NCI-H510A treated with DMSO at 0.1 percent for 48 hours (cell line): ENCODE measurements around the gene FUT6.
"Not testable (repeated sequence)": the region's sequence is repeated elsewhere in the genome, so short reads cannot be mapped to it uniquely, and the experiment has no call there.

Experiments
- DNase-seq: peaks from one replicate; lab custom pipeline; 2025; lab: John Stamatoyannopoulos, UW

Gene FUT6

GRCh38 chr19:5839065-5840017 lies at the start of gene FUT6:
Gene FUT6, minus strand, starts transcription at chr19:5839702. Its CDS starts 7,135 bp downstream, at chr19:5832567.
- no peak for DNase-seq

GRCh38 chr19:5884065-5884811 lies 44.7 kb upstream of the FUT6 start:
- not testable (repeated sequence) for DNase-seq

GRCh38 chr19:5883157-5883873 lies 43.8 kb upstream of the FUT6 start:
- not testable (repeated sequence) for DNase-seq

DNA sequence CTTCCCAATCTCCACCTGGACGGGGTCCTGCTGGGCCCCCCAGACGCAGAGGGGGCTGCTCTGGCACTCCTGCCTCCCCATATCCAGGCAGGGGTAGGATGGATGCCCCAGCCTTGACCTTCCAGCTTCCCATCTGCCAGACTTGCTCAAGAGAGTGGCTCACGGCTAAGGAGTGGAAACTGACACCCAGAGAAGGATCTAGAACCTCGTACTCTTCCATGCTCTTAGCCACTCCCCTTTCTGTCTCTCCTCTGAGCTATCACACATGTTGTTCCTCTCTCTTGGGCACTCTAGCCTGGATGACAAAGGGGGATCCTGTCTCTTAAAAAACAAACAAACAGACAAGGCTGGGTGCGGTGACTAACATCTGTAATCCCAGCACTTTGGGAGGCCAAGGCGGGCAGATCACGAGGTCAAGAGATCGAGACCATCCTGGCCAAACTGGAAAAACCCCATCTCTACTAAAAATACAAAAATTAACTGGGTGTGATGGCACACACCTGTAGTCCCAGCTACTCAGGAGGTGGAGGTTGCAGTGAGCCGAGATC lies 43.0 kb upstream of the FUT6 start:
- DNase-seq = peak; percentile 31

GRCh38 chr19:5881543-5882299 lies 42.2 kb upstream of the FUT6 start:
- DNase-seq = peak; percentile 50

- peak; percentile 67 for DNase-seq
Observed at GRCh38 chr19:5880604-5881078, 41.1 kb upstream of the FUT6 start.

GRCh38 chr19:5880196-5880595 lies 40.7 kb upstream of the FUT6 start:
- DNase-seq = no peak

- DNase-seq = no peak
Observed at GRCh38 chr19:5877882-5878281, 38.4 kb upstream of the FUT6 start.

- no peak for DNase-seq
Observed at GRCh38 chr19:5877427-5877826, 37.9 kb upstream of the FUT6 start.

DNA sequence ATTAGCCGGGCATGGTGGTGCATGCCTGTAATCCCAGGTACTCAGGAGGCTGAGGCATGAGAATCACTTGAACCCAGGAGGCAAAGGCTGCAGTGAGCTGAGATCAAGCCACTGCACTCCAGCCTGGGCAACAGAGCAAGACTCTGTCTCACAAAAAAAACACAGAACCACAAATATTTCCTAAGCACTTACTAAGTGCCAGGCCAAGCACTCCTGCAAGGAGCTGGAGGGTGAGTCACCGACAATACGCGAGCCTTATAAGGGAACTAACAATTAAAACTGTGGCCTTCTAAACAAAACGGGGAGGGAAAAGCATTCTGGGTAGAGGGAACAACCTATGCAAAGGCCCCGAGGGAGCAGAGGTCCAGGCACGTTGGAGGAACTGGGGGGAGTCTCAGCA lies 35.0 kb upstream of the FUT6 start:
- not testable (repeated sequence) for DNase-seq

GRCh38 chr19:5873617-5874199 lies 34.2 kb upstream of the FUT6 start:
- DNase-seq = no peak

GRCh38 chr19:5870986-5871394 lies 31.5 kb upstream of the FUT6 start:
- DNase-seq = no peak

DNA sequence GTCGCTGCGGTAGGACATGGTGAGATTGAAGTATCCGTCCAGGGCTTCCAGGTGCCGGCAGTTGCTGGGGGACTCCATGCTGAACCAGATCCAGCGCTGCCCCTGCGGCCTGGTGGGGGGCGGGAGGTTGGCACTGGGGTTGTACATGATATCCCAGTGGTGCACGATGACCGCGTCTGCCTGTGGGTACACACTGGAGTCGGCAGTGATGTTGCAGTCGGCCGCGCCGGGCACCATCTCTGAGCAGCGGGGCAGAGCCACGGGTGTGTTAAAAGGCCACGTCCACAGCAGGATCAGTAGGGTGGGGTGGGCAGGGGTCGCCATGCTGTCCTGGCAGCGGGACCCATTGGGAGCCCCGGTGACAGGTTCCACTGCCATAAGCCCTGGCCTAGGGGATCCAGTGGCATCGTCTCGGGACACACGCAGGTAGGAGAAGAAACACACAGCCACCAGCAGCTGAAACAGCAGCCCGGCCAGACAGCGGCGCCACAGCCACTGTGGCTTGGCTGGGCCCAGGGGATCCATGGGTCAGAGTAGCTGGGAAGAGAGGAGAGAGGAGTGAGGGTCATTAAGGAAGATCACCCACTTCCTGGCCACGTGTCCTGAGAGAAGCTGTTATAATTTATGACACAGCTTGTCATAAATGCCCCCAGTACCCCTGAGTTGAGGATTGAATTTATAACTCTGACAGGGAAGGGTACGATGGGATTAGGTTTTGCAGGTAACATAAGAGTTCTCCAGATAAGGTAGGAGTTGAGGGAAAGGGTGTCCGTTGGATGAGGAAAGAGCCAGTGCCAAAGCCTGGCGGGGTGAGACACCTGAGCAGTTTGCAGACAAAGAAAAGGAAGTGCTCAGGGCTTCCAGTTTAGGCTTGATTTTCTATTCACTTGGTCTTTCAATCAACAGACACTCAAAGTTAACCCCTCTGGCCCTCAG lies 28.0 kb upstream of the FUT6 start:
- no peak for DNase-seq

DNA sequence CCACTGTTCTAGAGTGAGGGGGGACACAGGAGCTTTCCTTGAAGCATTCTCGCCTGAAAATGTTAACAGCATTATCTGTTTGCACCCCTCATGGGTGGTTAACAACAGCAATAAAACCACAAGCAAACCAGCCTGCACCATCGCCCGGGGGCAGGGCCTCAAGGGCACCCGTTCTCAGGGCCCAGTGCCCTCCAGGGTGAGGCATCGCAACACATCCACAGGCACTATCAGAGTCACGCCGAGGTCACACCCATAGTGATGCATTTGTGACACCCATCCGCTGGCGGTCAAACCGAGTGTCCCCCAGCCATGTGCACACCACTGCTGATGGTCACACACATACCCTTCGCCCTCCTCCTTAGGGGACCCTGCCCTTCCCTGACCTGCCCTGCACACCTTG lies 26.3 kb upstream of the FUT6 start:
- no peak for DNase-seq

GRCh38 chr19:5864725-5865486 lies 25.4 kb upstream of the FUT6 start:
- no peak for DNase-seq

DNA sequence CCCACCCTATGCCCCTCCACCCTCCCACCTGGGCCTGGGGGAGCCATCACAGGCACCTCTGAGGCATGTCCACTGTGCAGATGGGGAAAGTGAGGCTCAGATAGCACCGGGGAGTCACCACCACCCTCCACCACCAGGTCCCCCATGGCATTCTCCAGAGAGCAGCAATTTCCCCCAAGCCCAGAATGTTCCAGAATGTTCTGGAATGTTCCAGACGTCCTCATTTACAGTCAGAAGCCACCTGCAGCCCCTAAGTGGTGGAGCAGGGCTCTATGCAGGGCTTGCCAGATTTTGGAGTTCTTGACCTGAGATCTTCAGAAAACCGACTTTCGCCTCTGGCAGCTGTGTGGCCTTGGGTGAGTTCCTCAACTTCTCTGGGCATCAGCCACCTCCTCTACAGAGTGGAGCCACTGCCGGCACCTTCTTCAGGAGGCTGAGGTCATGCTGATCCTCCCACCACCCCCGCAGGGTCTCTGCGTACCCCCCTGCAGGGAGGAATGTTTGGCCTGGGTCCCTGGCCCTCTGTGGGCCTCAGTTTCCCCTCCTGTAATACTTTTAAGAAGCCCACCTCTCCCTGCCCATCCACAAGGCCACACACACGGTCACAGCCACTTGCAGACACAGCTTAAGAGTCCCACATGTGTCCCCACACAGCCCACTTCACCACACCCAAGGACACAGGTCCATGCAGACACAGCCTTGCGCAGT lies 24.7 kb upstream of the FUT6 start:
- DNase-seq = no peak

DNA sequence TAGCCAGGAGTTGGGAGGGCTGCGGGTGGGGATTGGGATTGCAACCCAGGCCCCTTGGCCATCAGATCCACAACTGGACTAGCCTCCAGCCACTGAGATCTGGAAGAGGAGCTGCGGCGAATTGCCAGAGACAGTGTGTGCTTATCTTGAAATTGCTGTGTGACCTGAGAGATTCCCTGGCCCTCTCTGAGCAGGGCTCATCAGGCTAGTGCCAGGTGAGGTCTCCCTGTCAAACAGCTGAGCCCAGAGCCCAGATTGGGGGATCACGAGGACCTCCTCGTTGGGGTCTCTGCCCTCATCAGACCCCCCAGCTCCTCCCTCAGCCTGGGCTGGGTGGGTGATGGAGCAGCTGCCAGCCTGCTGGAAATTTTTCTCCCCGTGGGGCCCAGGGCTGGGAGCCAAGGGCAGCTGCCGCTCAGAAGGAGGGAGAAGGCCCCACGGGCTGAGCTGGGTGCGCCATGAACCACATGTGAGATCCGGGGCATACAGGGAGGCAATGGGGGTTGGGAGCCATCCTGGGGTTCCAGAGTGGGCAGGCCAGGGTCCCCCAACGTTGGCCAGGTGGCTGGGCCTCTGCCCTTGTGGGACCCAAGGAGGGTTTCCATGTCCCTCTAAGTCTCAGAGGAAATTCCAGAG lies 23.6 kb upstream of the FUT6 start:
- no peak for DNase-seq
